Right lobe of liver (tissue), 4 donors: Measurements from ENCODE around the gene NKAIN4.

Source experiments
- POLR2A ChIP-seq: fragments of 450-650 bp; IDR thresholded peaks from one replicate; pipeline ENCODE4 v1.6.1; 2017; ENCODE audit warnings: antibody characterized with exemption, mild to moderate bottlenecking
- TF ChIP-seq, protein P1 (sequence below), 4 donors: fragments of 200-600 bp in 3 of 4; fragments of 450-650 bp in 1 of 4; IDR thresholded peaks; one replicate each; pipeline versions ENCODE4 v1.5.1 to v1.8.0; 2016 to 2022; ENCODE audit warnings: antibody characterized with exemption in 4 of 4, mild to moderate bottlenecking in 2 of 4
- donor health status: DM: no; HTN: no; CAD: no.
- donor health status: DM: no; HTN: no; CAD: no.
- donor health status: DM: no; HTN: yes; CAD: no.

GRCh38 chr20:63242736-63243135, 11.5 kb downstream of the NKAIN4 start:
- TF ChIP-seq, protein P1, sequence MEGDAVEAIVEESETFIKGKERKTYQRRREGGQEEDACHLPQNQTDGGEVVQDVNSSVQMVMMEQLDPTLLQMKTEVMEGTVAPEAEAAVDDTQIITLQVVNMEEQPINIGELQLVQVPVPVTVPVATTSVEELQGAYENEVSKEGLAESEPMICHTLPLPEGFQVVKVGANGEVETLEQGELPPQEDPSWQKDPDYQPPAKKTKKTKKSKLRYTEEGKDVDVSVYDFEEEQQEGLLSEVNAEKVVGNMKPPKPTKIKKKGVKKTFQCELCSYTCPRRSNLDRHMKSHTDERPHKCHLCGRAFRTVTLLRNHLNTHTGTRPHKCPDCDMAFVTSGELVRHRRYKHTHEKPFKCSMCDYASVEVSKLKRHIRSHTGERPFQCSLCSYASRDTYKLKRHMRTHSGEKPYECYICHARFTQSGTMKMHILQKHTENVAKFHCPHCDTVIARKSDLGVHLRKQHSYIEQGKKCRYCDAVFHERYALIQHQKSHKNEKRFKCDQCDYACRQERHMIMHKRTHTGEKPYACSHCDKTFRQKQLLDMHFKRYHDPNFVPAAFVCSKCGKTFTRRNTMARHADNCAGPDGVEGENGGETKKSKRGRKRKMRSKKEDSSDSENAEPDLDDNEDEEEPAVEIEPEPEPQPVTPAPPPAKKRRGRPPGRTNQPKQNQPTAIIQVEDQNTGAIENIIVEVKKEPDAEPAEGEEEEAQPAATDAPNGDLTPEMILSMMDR (IDR thresholded peaks at IDR 0.05) = no peak
- no peak for TF ChIP-seq POLR2A
